ENCODE data around the gene NUDT2. TPM values are rescaled to one million over a fixed set of nuclear protein-coding genes. Genes with fewer than 3 reads are reported as not detected.
A peak's percentile ranks its signal among the peaks of the same experiment; 100 is the strongest.

The NUDT2 gene
- total and polyA plus RNA-seq, 10 of the 15 experiments (the other 5 are each of a cell fraction or from before 2014, with no cell fraction given): 24.5 to 55.1 (median 33.6) TPM

GRCh38 chr9:34376596-34377403 lies 47.4 kb downstream of the NUDT2 start, which contains the start of gene MYORG (continued):
- peak; percentile 30; the same call in 1 of the 2 replicates for TF ChIP-seq RELB (IDR thresholded peaks at IDR 0.05; ENCODE audit: low read depth)
- no peak for TF ChIP-seq BCLAF1 (IDR thresholded peaks at IDR 0.05)
- TF ChIP-seq TCF7 (IDR thresholded peaks at IDR 0.05; ENCODE audit: borderline replicate concordance): no peak
- TF ChIP-seq YY1 (IDR thresholded peaks at IDR 0.05; ENCODE audit: low read depth, low read length): peak; percentile 64
- TF ChIP-seq LARP7 (IDR thresholded peaks at IDR 0.05): peak; percentile 64; the same call in 1 of the 2 replicates
- TF ChIP-seq RFX5 (IDR thresholded peaks at IDR 0.05; ENCODE audit: low read depth, low read length): no peak
- no peak for TF ChIP-seq CBX5 (IDR thresholded peaks at IDR 0.05; ENCODE audit: low read depth)
- TF ChIP-seq POLR2AphosphoS2 (IDR thresholded peaks at IDR 0.05; ENCODE audit: low read depth, low read length): no peak
- TF ChIP-seq SIX5 (IDR thresholded peaks at IDR 0.05; ENCODE audit: low read depth, low read length, severe bottlenecking): peak; percentile 91
- TF ChIP-seq NR2F1 (conservative IDR thresholded peaks at IDR 0.05): 0 out of 2 replicates have a peak, but pooled peaks have one; percentile 30
- TF ChIP-seq, protein P1, sequence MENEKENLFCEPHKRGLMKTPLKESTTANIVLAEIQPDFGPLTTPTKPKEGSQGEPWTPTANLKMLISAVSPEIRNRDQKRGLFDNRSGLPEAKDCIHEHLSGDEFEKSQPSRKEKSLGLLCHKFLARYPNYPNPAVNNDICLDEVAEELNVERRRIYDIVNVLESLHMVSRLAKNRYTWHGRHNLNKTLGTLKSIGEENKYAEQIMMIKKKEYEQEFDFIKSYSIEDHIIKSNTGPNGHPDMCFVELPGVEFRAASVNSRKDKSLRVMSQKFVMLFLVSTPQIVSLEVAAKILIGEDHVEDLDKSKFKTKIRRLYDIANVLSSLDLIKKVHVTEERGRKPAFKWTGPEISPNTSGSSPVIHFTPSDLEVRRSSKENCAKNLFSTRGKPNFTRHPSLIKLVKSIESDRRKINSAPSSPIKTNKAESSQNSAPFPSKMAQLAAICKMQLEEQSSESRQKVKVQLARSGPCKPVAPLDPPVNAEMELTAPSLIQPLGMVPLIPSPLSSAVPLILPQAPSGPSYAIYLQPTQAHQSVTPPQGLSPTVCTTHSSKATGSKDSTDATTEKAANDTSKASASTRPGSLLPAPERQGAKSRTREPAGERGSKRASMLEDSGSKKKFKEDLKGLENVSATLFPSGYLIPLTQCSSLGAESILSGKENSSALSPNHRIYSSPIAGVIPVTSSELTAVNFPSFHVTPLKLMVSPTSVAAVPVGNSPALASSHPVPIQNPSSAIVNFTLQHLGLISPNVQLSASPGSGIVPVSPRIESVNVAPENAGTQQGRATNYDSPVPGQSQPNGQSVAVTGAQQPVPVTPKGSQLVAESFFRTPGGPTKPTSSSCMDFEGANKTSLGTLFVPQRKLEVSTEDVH (IDR thresholded peaks at IDR 0.05; ENCODE audit: low read depth, partially characterized antibody): no peak
- TF ChIP-seq POU2F2 (IDR thresholded peaks at IDR 0.05; ENCODE audit: borderline replicate concordance, low read depth, low read length): no peak
- peak; percentile 49; the same call in 1 of the 2 replicates for TF ChIP-seq TCF3 (IDR thresholded peaks at IDR 0.05; ENCODE audit: borderline replicate concordance, insufficient read depth, low read depth, low read length)
- no peak for TF ChIP-seq KLF5 (IDR thresholded peaks at IDR 0.05; ENCODE audit: partially characterized antibody)
- 0 out of 2 replicates have a peak, but pooled peaks have one; percentile 17 for TF ChIP-seq GATAD2B (conservative IDR thresholded peaks at IDR 0.05; ENCODE audit: low read depth)
- TF ChIP-seq STAT1 (conservative IDR thresholded peaks at IDR 0.05): no peak
- TF ChIP-seq PRDM15 (CRISPR knock-in tag; IDR thresholded peaks at IDR 0.05): no peak
- TF ChIP-seq SRF (IDR thresholded peaks at IDR 0.05; ENCODE audit: low read depth in 2 of 2, low read length in 2 of 2): peak in 1 of 2 experiments; percentile 45; a peak in 1 of 4 replicates
